ENCODE results near the gene HYAL3. TPM values are rescaled to one million over a fixed set of nuclear protein-coding genes. Genes with fewer than 3 reads are reported as not detected.

Gene HYAL3
- polyA plus RNA-seq, 1 donor from 2014 or later, result 9.1 TPM

- Histone ChIP-seq H4K20me1 (ENCODE audit: insufficient read depth) (no peaks in the 10 kb centered on the region), H3K9me3 (ENCODE audit: low read length) (no peaks in the 10 kb centered on the region), H3K9ac (ENCODE audit: low read length) (no peak overlapping the region), H3K4me3 (ENCODE audit: low read length) (no peak overlapping the region), H3K4me2 (ENCODE audit: low read length) (no peak overlapping the region), H2AFZ (ENCODE audit: low read depth, low read length) (no peak overlapping the region), H3K9me2 (ENCODE audit: insufficient read depth, low read length) (no peaks in the 10 kb centered on the region), H3K79me2 (replicated peaks; ENCODE audit: insufficient read depth, low read length) (peaks cover 32% of the 10 kb centered on the region), H3K27ac (ENCODE audit: low read length) (no peak overlapping the region), H3K36me3 (ENCODE audit: insufficient read depth, low read length) (no peaks in the 10 kb centered on the region), H3K27me3 (ENCODE audit: insufficient read depth, low read depth, low read length) (no peaks in the 10 kb centered on the region), H3F3A (ENCODE audit: insufficient read depth, low read length, poor library complexity, severe bottlenecking) (no peaks in the 10 kb centered on the region)
- TF ChIP-seq TAF1 (IDR thresholded peaks at IDR 0.05; ENCODE audit: low read depth), result no peak
- TF ChIP-seq EZH2 (IDR thresholded peaks at IDR 0.05; ENCODE audit: borderline replicate concordance, insufficient read depth, low read length, poor library complexity, severe bottlenecking), result no peak
- TF ChIP-seq REST (IDR thresholded peaks at IDR 0.05; ENCODE audit: borderline replicate concordance), result no peak
- TF ChIP-seq CTCF (IDR thresholded peaks at IDR 0.05; ENCODE audit: poor library complexity, severe bottlenecking), result no peak
- TF ChIP-seq POLR2AphosphoS5 (IDR thresholded peaks at IDR 0.05), result no peak
- no peak for TF ChIP-seq MXI1 (conservative IDR thresholded peaks at IDR 0.05; ENCODE audit: poor library complexity, severe bottlenecking)
These were observed 24.5 kb upstream of the HYAL3 start for GRCh38 chr3:50323614-50324199.

GRCh38 chr3:50323092-50323600, 23.9 kb upstream of the HYAL3 start:
- Histone ChIP-seq H3K4me2 (ENCODE audit: low read length) (no peak overlapping the region), H2AFZ (ENCODE audit: low read depth, low read length) (no peak overlapping the region), H3K27me3 (ENCODE audit: insufficient read depth, low read depth, low read length) (no peaks in the 10 kb centered on the region), H3K9me2 (ENCODE audit: insufficient read depth, low read length) (no peaks in the 10 kb centered on the region), H3K79me2 (replicated peaks; ENCODE audit: insufficient read depth, low read length) (peaks cover 35% of the 10 kb centered on the region), H3F3A (ENCODE audit: insufficient read depth, low read length, poor library complexity, severe bottlenecking) (no peaks in the 10 kb centered on the region), H3K9me3 (ENCODE audit: low read length) (no peaks in the 10 kb centered on the region), H3K27ac (ENCODE audit: low read length) (no peak overlapping the region), H3K36me3 (ENCODE audit: insufficient read depth, low read length) (no peaks in the 10 kb centered on the region), H4K20me1 (ENCODE audit: insufficient read depth) (no peaks in the 10 kb centered on the region), H3K9ac (ENCODE audit: low read length) (no peak overlapping the region), H3K4me3 (ENCODE audit: low read length) (no peak overlapping the region)
- TF ChIP-seq EZH2 (IDR thresholded peaks at IDR 0.05; ENCODE audit: borderline replicate concordance, insufficient read depth, low read length, poor library complexity, severe bottlenecking) (no peak), TAF1 (IDR thresholded peaks at IDR 0.05; ENCODE audit: low read depth) (no peak), SMC3 (conservative IDR thresholded peaks at IDR 0.05; ENCODE audit: poor library complexity) (no peak), CTCF (IDR thresholded peaks at IDR 0.05; ENCODE audit: poor library complexity, severe bottlenecking) (no peak), MXI1 (conservative IDR thresholded peaks at IDR 0.05; ENCODE audit: poor library complexity, severe bottlenecking) (no peak), POLR2AphosphoS5 (IDR thresholded peaks at IDR 0.05) (no peak), REST (IDR thresholded peaks at IDR 0.05; ENCODE audit: borderline replicate concordance) (no peak), EP300 (conservative IDR thresholded peaks at IDR 0.05; ENCODE audit: poor library complexity, severe bottlenecking) (no peak), RAD21 (conservative IDR thresholded peaks at IDR 0.05) (no peak)
